ENCODE measurements around the gene SLC44A4. TPM values are rescaled to one million over a fixed set of nuclear protein-coding genes. Genes with fewer than 3 reads are reported as not detected.
"Not testable (repeated sequence)": the region's sequence is repeated elsewhere in the genome, so short reads cannot be mapped to it uniquely, and the experiment has no call there.

The SLC44A4 gene
- polyA plus RNA-seq, 3 donors: 1.3 to 8.1 (median 6.2) TPM

GRCh38 chr6:31884528-31885035 is 5.8 kb upstream of the SLC44A4 start:
- WGBS, 3 donors: 95 to 97% (median 95%) methylated on average over 22 of the region's 22 CpGs
- no peak overlapping the region for H3K27ac ChIP-seq (ENCODE audit: low read depth, low read length)

- WGBS, 3 donors: 89 to 93% (median 93%) methylated on average over 12 of the region's 12 CpGs
- no peak overlapping the region for H3K27ac ChIP-seq (ENCODE audit: low read depth, low read length)
Measured at GRCh38 chr6:31883676-31884075, 4.9 kb upstream of the SLC44A4 start.

GRCh38 chr6:31882344-31882743 is 3.5 kb upstream of the SLC44A4 start:
- 87 to 93% (median 88%) methylated on average over 4 to 6 of the region's 6 CpGs for WGBS, 3 donors
- H3K27ac ChIP-seq (ENCODE audit: low read depth, low read length): no peak overlapping the region

- WGBS, 3 donors: 82 to 94% (median 88%) methylated on average over 9 of the region's 9 CpGs
Measured at GRCh38 chr6:31881136-31881859, 2.5 kb upstream of the SLC44A4 start.

GRCh38 chr6:31880616-31881015 is 1.8 kb upstream of the SLC44A4 start:
- WGBS, 3 donors: 85 to 93% (median 89%) methylated on average over 10 of the region's 10 CpGs
- no peak overlapping the region for H3K27ac ChIP-seq (ENCODE audit: low read depth, low read length)

More at GRCh38 chr6:31881136-31881859, 2.5 kb upstream of the SLC44A4 start:
- no peak overlapping the region for H3K27ac ChIP-seq (ENCODE audit: low read depth, low read length)

GRCh38 chr6:31879901-31880300 is 1.1 kb upstream of the SLC44A4 start:
- 74 to 90% (median 77%) methylated on average over 10 of the region's 10 CpGs for WGBS, 3 donors
- no peak overlapping the region for H3K27ac ChIP-seq (ENCODE audit: low read depth, low read length)

- WGBS, 3 donors: 65 to 80% (median 72%) methylated on average over 13 of the region's 13 CpGs
- no peak overlapping the region for H3K27ac ChIP-seq (ENCODE audit: low read depth, low read length)
Measured at GRCh38 chr6:31879143-31879542, 346 bp upstream of the SLC44A4 start.

GRCh38 chr6:31878222-31878621 is 575 bp downstream of the SLC44A4 start:
- no peak overlapping the region for H3K27ac ChIP-seq (ENCODE audit: low read depth, low read length)
- 71 to 83% (median 78%) methylated on average over 3 of the region's 3 CpGs for WGBS, 3 donors

GRCh38 chr6:31877651-31878161 is 1.1 kb downstream of the SLC44A4 start:
- H3K27ac ChIP-seq (ENCODE audit: low read depth, low read length): no peak overlapping the region
- WGBS, 3 donors: 41 to 75% (median 67%) methylated on average over 10 of the region's 10 CpGs

- no peak overlapping the region for H3K27ac ChIP-seq (ENCODE audit: low read depth, low read length)
- WGBS, 3 donors: 50 to 75% (median 72%) methylated on average over 3 of the region's 3 CpGs
Measured at GRCh38 chr6:31877125-31877650, 1.6 kb downstream of the SLC44A4 start.

GRCh38 chr6:31876357-31876756 is 2.4 kb downstream of the SLC44A4 start:
- 82 to 94% (median 90%) methylated on average over 7 of the region's 7 CpGs for WGBS, 3 donors
- no peak overlapping the region for H3K27ac ChIP-seq (ENCODE audit: low read depth, low read length)

- 55 to 65% (median 64%) methylated on average over 5 of the region's 5 CpGs for WGBS, 3 donors
Measured at GRCh38 chr6:31875877-31876276, 2.9 kb downstream of the SLC44A4 start.

GRCh38 chr6:31874836-31875572 is 3.8 kb downstream of the SLC44A4 start:
- no peak overlapping the region for H3K27ac ChIP-seq (ENCODE audit: low read depth, low read length)
- WGBS, 3 donors: 76 to 84% (median 79%) methylated on average over 5 of the region's 5 CpGs

More at GRCh38 chr6:31875877-31876276, 2.9 kb downstream of the SLC44A4 start:
- H3K27ac ChIP-seq (ENCODE audit: low read depth, low read length): no peak overlapping the region

GRCh38 chr6:31874084-31874670 is 4.6 kb downstream of the SLC44A4 start:
- no peak overlapping the region for H3K27ac ChIP-seq (ENCODE audit: low read depth, low read length)
- 49 to 72% (median 52%) methylated on average over 4 of the region's 4 CpGs for WGBS, 3 donors

- H3K27ac ChIP-seq (ENCODE audit: low read depth, low read length): no peak overlapping the region
- WGBS, 3 donors: 64 to 67% (median 66%) methylated on average over 9 of the region's 9 CpGs
Measured at GRCh38 chr6:31871046-31871659, 7.6 kb downstream of the SLC44A4 start.

- WGBS, 3 donors: 74 to 83% (median 76%) methylated on average over 16 of the region's 16 CpGs
- H3K27ac ChIP-seq (ENCODE audit: low read depth, low read length): no peak overlapping the region
Measured at GRCh38 chr6:31870385-31870921, 8.3 kb downstream of the SLC44A4 start.

GRCh38 chr6:31869343-31869742 is 9.5 kb downstream of the SLC44A4 start:
- H3K27ac ChIP-seq (ENCODE audit: low read depth, low read length): no peak overlapping the region
- 79 to 81% (median 80%) methylated on average over 8 of the region's 8 CpGs for WGBS, 3 donors

- 85 to 100% (median 94%) methylated on average over 1 of the region's 1 CpG for WGBS, 3 donors
Measured at GRCh38 chr6:31868658-31868971, 10.2 kb downstream of the SLC44A4 start.

More at GRCh38 chr6:31868658-31868971, 10.2 kb downstream of the SLC44A4 start:
- H3K27ac ChIP-seq (ENCODE audit: low read depth, low read length): not testable (repeated sequence)

Measured in adipose tissue (tissue), 3 donors.